H9 (cell line): ENCODE measurements around the gene DLST. TPM values are rescaled to one million over a fixed set of nuclear protein-coding genes. Genes with fewer than 3 reads are reported as not detected.

Source experiments
- DNase-seq: peaks from one replicate; pipeline ENCODE4 v3.0.0-alpha.2; 2017
- H2AFZ ChIP-seq: one replicate; pipeline ENCODE4 v1.6.1; 2013; ENCODE audit warnings: mild to moderate bottlenecking, low read length, control low read depth, moderate library complexity
- H2AK5ac ChIP-seq: 2 replicates; pipeline ENCODE4 v1.6.1; 2013; ENCODE audit warnings: low read length, control low read depth, mixed read lengths; ENCODE audit not compliant: insufficient read length
- H2BK120ac ChIP-seq: one replicate; pipeline ENCODE4 v1.6.1; 2013; ENCODE audit warnings: low read depth, mild to moderate bottlenecking, low read length, control low read depth, inconsistent platforms; ENCODE audit not compliant: poor library complexity, severe bottlenecking
- H2BK12ac ChIP-seq: 2 replicates; pipeline ENCODE4 v1.6.1; 2013; ENCODE audit warnings: low read length, control low read depth, mixed read lengths, low read depth; ENCODE audit not compliant: insufficient read length
- H2BK15ac ChIP-seq: 2 replicates; pipeline ENCODE4 v1.6.1; 2013; ENCODE audit warnings: low read depth, low read length, control low read depth
- H2BK20ac ChIP-seq: one replicate; pipeline ENCODE4 v1.6.1; 2013; ENCODE audit warnings: low read depth, mild to moderate bottlenecking, low read length, control low read depth, inconsistent platforms; ENCODE audit not compliant: poor library complexity, severe bottlenecking
- H2BK5ac ChIP-seq: 2 replicates; pipeline ENCODE4 v1.6.1; 2013; ENCODE audit warnings: low read length, control low read depth, mixed read lengths; ENCODE audit not compliant: insufficient read length
- H3K14ac ChIP-seq: 2 replicates; pipeline ENCODE4 v1.6.1; 2013; ENCODE audit warnings: low read length, control low read depth; ENCODE audit not compliant: insufficient read depth
- H3K18ac ChIP-seq: 2 replicates; pipeline ENCODE4 v1.6.1; 2013; ENCODE audit warnings: low read depth, mild to moderate bottlenecking, mixed read lengths, low read length, control low read depth; ENCODE audit not compliant: insufficient read length
- H3K23ac ChIP-seq: 2 replicates; pipeline ENCODE4 v1.6.1; 2013; ENCODE audit warnings: low read length, control low read depth, mixed read lengths, low read depth; ENCODE audit not compliant: insufficient read length
- H3K23me2 ChIP-seq: 2 replicates; pipeline ENCODE4 v1.6.1; 2013; ENCODE audit warnings: low read depth, mild to moderate bottlenecking, mixed read lengths, low read length, control low read depth; ENCODE audit not compliant: insufficient read length, poor library complexity, severe bottlenecking
- H3K27ac ChIP-seq: 2 replicates; pipeline ENCODE4 v1.5.1; 2013; ENCODE audit warnings: low read length, control low read depth, mixed read lengths, low read depth; ENCODE audit not compliant: insufficient read length
- H3K27me3 ChIP-seq: 2 replicates; pipeline ENCODE4 v1.6.1; 2013; ENCODE audit warnings: low read length, control low read depth, inconsistent platforms; ENCODE audit not compliant: insufficient read depth
- H3K4ac ChIP-seq: 2 replicates; pipeline ENCODE4 v1.6.1; 2013; ENCODE audit warnings: low read depth, mild to moderate bottlenecking, control low read depth, inconsistent platforms, low read length, moderate library complexity
- H3K4me1 ChIP-seq: 2 replicates; pipeline ENCODE4 v1.6.1; 2013; ENCODE audit warnings: low read length, control low read depth, inconsistent platforms; ENCODE audit not compliant: insufficient read depth
- H3K4me2 ChIP-seq: 2 replicates; pipeline ENCODE4 v1.6.1; 2013; ENCODE audit warnings: low read length, control low read depth, mixed read lengths; ENCODE audit not compliant: insufficient read length, insufficient read depth
- H3K56ac ChIP-seq: 2 replicates; pipeline ENCODE4 v1.6.1; 2013; ENCODE audit warnings: low read depth, mild to moderate bottlenecking, mixed read lengths, low read length, control low read depth; ENCODE audit not compliant: insufficient read length
- H3K79me1 ChIP-seq: 2 replicates; pipeline ENCODE4 v1.6.1; 2013; ENCODE audit warnings: low read depth, mild to moderate bottlenecking, moderate library complexity, low read length, control low read depth, inconsistent platforms; ENCODE audit not compliant: insufficient read depth, poor library complexity, severe bottlenecking
- H3K79me2 ChIP-seq: 2 replicates; pipeline ENCODE4 v1.6.1; 2013; ENCODE audit warnings: low read length, control low read depth, inconsistent platforms; ENCODE audit not compliant: insufficient read depth
- H3K9ac ChIP-seq: 2 replicates; pipeline ENCODE4 v1.6.1; 2013; ENCODE audit warnings: low read length, control low read depth, mixed read lengths; ENCODE audit not compliant: insufficient read length; ENCODE audit errors: extremely low read depth
- H3K9me3 ChIP-seq: one replicate; pipeline ENCODE4 v1.6.1; 2013; ENCODE audit warnings: low read depth, low read length, inconsistent platforms; ENCODE audit not compliant: control insufficient read depth
- H3T11ph ChIP-seq: one replicate; pipeline ENCODE4 v1.6.1; 2013; ENCODE audit warnings: mild to moderate bottlenecking, low read length, control low read depth, inconsistent platforms
- H4K20me1 ChIP-seq: one replicate; pipeline ENCODE4 v1.6.1; 2013; ENCODE audit not compliant: control insufficient read depth, insufficient read length, insufficient read depth
- H4K5ac ChIP-seq: 2 replicates; pipeline ENCODE4 v1.6.1; 2013; ENCODE audit warnings: low read depth, mild to moderate bottlenecking, mixed read lengths, low read length, control low read depth; ENCODE audit not compliant: insufficient read length
- H4K8ac ChIP-seq: replicated peaks from 2 replicates; pipeline ENCODE4 v1.6.1; 2013; ENCODE audit warnings: low read length, control low read depth, mixed read lengths, low read depth; ENCODE audit not compliant: insufficient read length
- H4K91ac ChIP-seq: 2 replicates; pipeline ENCODE4 v1.6.1; 2013; ENCODE audit warnings: low read depth, mild to moderate bottlenecking, moderate library complexity, mixed read lengths, low read length, control low read depth; ENCODE audit not compliant: insufficient read length
- H3K27ac Mint-ChIP-seq, 3 experiments: 2 replicates in 2 of 3; 3 replicates in 1 of 3; pipeline ENCODE4 v1.8.0; 2020 to 2021; ENCODE audit warnings: mixed read lengths in 3 of 3, mild to moderate bottlenecking in 1 of 3, moderate library complexity in 1 of 3
- H3K27me3 Mint-ChIP-seq: 2 replicates; pipeline ENCODE4 v1.8.0; 2021; ENCODE audit warnings: low read depth, mild to moderate bottlenecking, moderate library complexity, mixed read lengths
- H3K36me3 Mint-ChIP-seq, 3 experiments: 2 replicates in 2 of 3; 3 replicates in 1 of 3; pipeline ENCODE4 v1.8.0; 2020 to 2021; ENCODE audit warnings: low read depth in 3 of 3, mixed read lengths in 3 of 3; ENCODE audit not compliant: insufficient read depth in 1 of 3
- H3K4me1 Mint-ChIP-seq, 2 experiments: 2 replicates each; pipeline ENCODE4 v1.8.0; 2020; ENCODE audit warnings: mixed read lengths in 2 of 2
- H3K4me3 Mint-ChIP-seq, 2 experiments: 2 replicates in 1 of 2; 3 replicates in 1 of 2; pipeline ENCODE4 v1.8.0; 2020 to 2021; ENCODE audit warnings: mild to moderate bottlenecking in 2 of 2, mixed read lengths in 2 of 2, moderate library complexity in 1 of 2
- H3K9me3 Mint-ChIP-seq, 2 experiments: 2 replicates in 1 of 2; 3 replicates in 1 of 2; pipeline ENCODE4 v1.8.0; 2020; ENCODE audit warnings: mild to moderate bottlenecking in 2 of 2, mixed read lengths in 2 of 2, moderate library complexity in 1 of 2
- WGBS: extraction: QIAGEN DNeasy Blood & Tissue Kit; methylation state at CpG from one replicate; pipeline ENCODE4 v1.1.7; 2013; ENCODE audit warnings: missing lambda C conversion rate, low lambda C conversion rate, mixed read lengths; ENCODE audit not compliant: insufficient read length; ENCODE audit errors: extremely low coverage; 5-methylcytosine and 5-hydroxymethylcytosine counted together
- total RNA-seq: library from RNA; stranded (reverse); gene quantifications from 2 replicates; pipeline ENCODE4 v1.2.1, GENCODE V29; 2021
- TF ChIP-seq, protein P1 (sequence below): fragments of 200-600 bp; sonication (generic); conservative IDR thresholded peaks from 3 replicates; pipeline ENCODE4 v1.8.0; 2021; ENCODE audit warnings: antibody characterized with exemption, mild to moderate bottlenecking

The DLST gene
- total RNA-seq, 1 experiment from 2014 or later, result 116 TPM

DNA sequence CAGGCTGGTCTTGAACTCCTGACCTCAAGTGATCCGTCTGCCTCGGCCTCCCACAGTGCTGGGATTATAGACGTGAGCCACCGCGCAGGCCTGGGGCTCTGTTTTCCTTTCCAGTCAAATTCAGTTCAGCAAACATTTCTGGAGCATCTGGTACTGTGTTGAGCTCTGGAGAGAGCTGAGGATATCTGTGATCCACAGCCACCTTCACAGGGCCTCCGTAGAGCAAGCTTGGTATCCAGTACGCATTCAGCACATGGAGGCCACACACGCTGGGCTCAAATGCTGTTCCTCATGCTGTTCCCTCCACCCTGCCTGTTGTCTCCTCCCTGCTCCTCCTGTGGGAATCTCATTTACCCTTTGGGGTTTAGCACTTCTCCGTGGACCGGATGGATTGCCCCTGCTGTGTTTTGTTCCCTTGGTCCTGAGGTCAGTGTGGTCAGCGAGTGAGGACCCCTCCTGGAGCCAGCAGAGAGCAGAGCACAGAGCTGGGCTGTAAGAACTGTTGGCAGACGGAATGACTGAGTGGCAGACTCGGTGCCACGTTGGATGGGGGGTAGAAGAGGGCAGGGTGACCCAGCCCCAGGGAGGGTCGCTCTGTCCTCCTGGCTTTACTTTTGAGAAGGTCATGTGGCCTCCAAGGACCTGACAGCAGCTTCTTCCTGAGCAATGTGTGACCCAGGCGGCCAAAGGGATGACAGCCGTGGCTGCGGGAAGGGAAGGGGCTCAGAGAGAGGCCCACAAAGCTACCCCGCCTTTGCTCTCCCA is 40.5 kb downstream of the DLST start:
- Histone ChIP-seq H3K27ac (no peak overlapping the region), H4K8ac (no peak overlapping the region), H4K20me1 (no peaks in the 10 kb centered on the region), H3K23me2 (peaks cover 4% of the 10 kb centered on the region), H3K79me2 (no peaks in the 10 kb centered on the region), H3K14ac (peak overlapping the region; percentile 92), H3K56ac (no peak overlapping the region), H3K79me1 (no peaks in the 10 kb centered on the region), H2BK120ac (no peak overlapping the region), H3K4me2 (peak overlapping the region; percentile 36), H3T11ph (no peak overlapping the region), H4K5ac (no peak overlapping the region), H4K91ac (no peak overlapping the region), H2BK12ac (no peak overlapping the region), H2AK5ac (no peak overlapping the region), H3K23ac (no peak overlapping the region), H3K27me3 (no peaks in the 10 kb centered on the region), H3K4ac (no peak overlapping the region), H3K4me1 (no peaks in the 10 kb centered on the region; the same call in 1 of the 2 replicates), H2BK20ac (no peak overlapping the region), H2BK5ac (no peak overlapping the region), H2BK15ac (no peak overlapping the region), H3K18ac (no peak overlapping the region), H3K9ac (no peak overlapping the region), H3K9me3 (no peaks in the 10 kb centered on the region), H2AFZ (no peak overlapping the region)
- TF ChIP-seq, protein P1, sequence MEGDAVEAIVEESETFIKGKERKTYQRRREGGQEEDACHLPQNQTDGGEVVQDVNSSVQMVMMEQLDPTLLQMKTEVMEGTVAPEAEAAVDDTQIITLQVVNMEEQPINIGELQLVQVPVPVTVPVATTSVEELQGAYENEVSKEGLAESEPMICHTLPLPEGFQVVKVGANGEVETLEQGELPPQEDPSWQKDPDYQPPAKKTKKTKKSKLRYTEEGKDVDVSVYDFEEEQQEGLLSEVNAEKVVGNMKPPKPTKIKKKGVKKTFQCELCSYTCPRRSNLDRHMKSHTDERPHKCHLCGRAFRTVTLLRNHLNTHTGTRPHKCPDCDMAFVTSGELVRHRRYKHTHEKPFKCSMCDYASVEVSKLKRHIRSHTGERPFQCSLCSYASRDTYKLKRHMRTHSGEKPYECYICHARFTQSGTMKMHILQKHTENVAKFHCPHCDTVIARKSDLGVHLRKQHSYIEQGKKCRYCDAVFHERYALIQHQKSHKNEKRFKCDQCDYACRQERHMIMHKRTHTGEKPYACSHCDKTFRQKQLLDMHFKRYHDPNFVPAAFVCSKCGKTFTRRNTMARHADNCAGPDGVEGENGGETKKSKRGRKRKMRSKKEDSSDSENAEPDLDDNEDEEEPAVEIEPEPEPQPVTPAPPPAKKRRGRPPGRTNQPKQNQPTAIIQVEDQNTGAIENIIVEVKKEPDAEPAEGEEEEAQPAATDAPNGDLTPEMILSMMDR, result no peak
- no peak overlapping the region; a peak in 1 of 7 replicates for H3K27ac Mint-ChIP-seq
- H3K36me3 Mint-ChIP-seq, result peaks cover 0 to 6% (median 0%) of the 10 kb centered on the region in 3 experiments; a peak in 2 of 7 replicates
- H3K4me1 Mint-ChIP-seq, result peaks cover 6 to 7% of the 10 kb centered on the region in 2 experiments; a peak in 3 of 4 replicates
- no peak for DNase-seq
- peaks cover 8% of the 10 kb centered on the region for H3K27me3 Mint-ChIP-seq
- WGBS, result no CpG with 5 or more reads among the region's 19 CpGs
- H3K9me3 Mint-ChIP-seq, result no peaks in the 10 kb centered on the region
- H3K4me3 Mint-ChIP-seq, result peak overlapping the region; percentile 85 to 91
